Osteoblast (primary cell): ENCODE data around the gene SH2D4B. TPM values are rescaled to one million over a fixed set of nuclear protein-coding genes. Genes with fewer than 3 reads are reported as not detected.

Experiments
- DNase-seq: peaks from one replicate; pipeline ENCODE4 v3.0.0; 2011; ENCODE audit warnings: low spot score, mixed read lengths; ENCODE audit not compliant: insufficient read length; ENCODE audit errors: missing footprints
- H2AFZ ChIP-seq: 2 replicates; pipeline ENCODE4 v1.6.0; 2011; ENCODE audit warnings: mild to moderate bottlenecking, low read length
- H3K27ac ChIP-seq: 2 replicates; pipeline ENCODE4 v1.5.1; 2011; ENCODE audit warnings: mild to moderate bottlenecking, low read depth, low read length, moderate library complexity
- H3K27me3 ChIP-seq: 2 replicates; pipeline ENCODE4 v1.6.0; 2012; ENCODE audit warnings: mild to moderate bottlenecking, control low read depth, inconsistent platforms, low read length, moderate library complexity; ENCODE audit not compliant: insufficient read depth
- H3K36me3 ChIP-seq: 2 replicates; pipeline ENCODE4 v1.5.1; 2011; ENCODE audit warnings: mild to moderate bottlenecking, low read length, control low read depth, moderate library complexity; ENCODE audit not compliant: insufficient read depth
- H3K4me1 ChIP-seq: 2 replicates; pipeline ENCODE4 v1.5.1; 2011; ENCODE audit warnings: mild to moderate bottlenecking, low read length, control low read depth, moderate library complexity; ENCODE audit not compliant: insufficient read depth
- H3K4me2 ChIP-seq: 2 replicates; pipeline ENCODE4 v1.6.0; 2011; ENCODE audit warnings: mild to moderate bottlenecking, low read length; ENCODE audit not compliant: insufficient read depth
- H3K4me3 ChIP-seq: fragments of 200-600 bp; sonication (generic); 3 replicates; pipeline ENCODE4 v1.5.1; 2012; ENCODE audit warnings: mild to moderate bottlenecking, low read length, inconsistent platforms; ENCODE audit not compliant: insufficient read depth
- H3K79me2 ChIP-seq: 2 replicates; pipeline ENCODE4 v1.6.0; 2012; ENCODE audit warnings: mild to moderate bottlenecking, low read length, control low read depth, inconsistent platforms; ENCODE audit not compliant: insufficient read depth
- H3K9me3 ChIP-seq: 2 replicates; pipeline ENCODE4 v1.5.1; 2011; ENCODE audit warnings: low read depth, low read length, control low read depth
- H4K20me1 ChIP-seq: 2 replicates; pipeline ENCODE4 v1.6.0; 2012; ENCODE audit warnings: mild to moderate bottlenecking, low read length, control low read depth; ENCODE audit not compliant: insufficient read depth
- CTCF ChIP-seq: IDR thresholded peaks from 2 replicates; pipeline ENCODE4 v1.5.1; 2011; ENCODE audit warnings: mild to moderate bottlenecking, low read depth, low read length, moderate library complexity; ENCODE audit errors: extremely low read depth
- total RNA-seq: library from RNA; depleted of rRNA; stranded (reverse); fragments of >200 nt; gene quantifications from 2 replicates; pipeline ENCODE4 v1.2.3, GENCODE V29; 2012

The SH2D4B gene
- total RNA-seq, 1 donor: under 0.01 TPM

- Histone ChIP-seq H3K36me3 (no peaks in the 10 kb centered on the region), H3K4me2 (no peak overlapping the region), H3K27me3 (no peaks in the 10 kb centered on the region), H3K27ac (no peak overlapping the region), H3K4me1 (no peaks in the 10 kb centered on the region), H3K4me3 (no peak overlapping the region), H4K20me1 (no peaks in the 10 kb centered on the region), H3K79me2 (no peaks in the 10 kb centered on the region), H3K9me3 (no peaks in the 10 kb centered on the region), H2AFZ (no peak overlapping the region)
- no peak for TF ChIP-seq CTCF
- no peak for DNase-seq
Observed at GRCh38 chr10:80600256-80600655, 62.6 kb downstream of the SH2D4B start.

GRCh38 chr10:80602881-80603280 lies 65.2 kb downstream of the SH2D4B start:
- no peaks in the 10 kb centered on the region for H3K27me3 ChIP-seq
- H2AFZ ChIP-seq: no peak overlapping the region
- no peaks in the 10 kb centered on the region for H4K20me1 ChIP-seq
- no peaks in the 10 kb centered on the region for H3K36me3 ChIP-seq
- H3K4me2 ChIP-seq: no peak overlapping the region
- no peaks in the 10 kb centered on the region for H3K79me2 ChIP-seq
- no peak for DNase-seq
- H3K4me3 ChIP-seq: no peak overlapping the region
- no peak for TF ChIP-seq CTCF
- no peaks in the 10 kb centered on the region for H3K9me3 ChIP-seq
- no peak overlapping the region for H3K27ac ChIP-seq
- H3K4me1 ChIP-seq: no peaks in the 10 kb centered on the region

- DNase-seq: no peak
- Histone ChIP-seq H3K79me2 (no peaks in the 10 kb centered on the region), H3K4me1 (no peaks in the 10 kb centered on the region), H3K4me3 (no peak overlapping the region), H4K20me1 (no peaks in the 10 kb centered on the region), H2AFZ (no peak overlapping the region), H3K9me3 (no peaks in the 10 kb centered on the region), H3K27ac (no peak overlapping the region), H3K4me2 (no peak overlapping the region), H3K36me3 (no peaks in the 10 kb centered on the region), H3K27me3 (no peaks in the 10 kb centered on the region)
- TF ChIP-seq CTCF: no peak
Observed at GRCh38 chr10:80603516-80603915, 65.8 kb downstream of the SH2D4B start.

GRCh38 chr10:80608706-80609105 lies 71.0 kb downstream of the SH2D4B start:
- Histone ChIP-seq H3K27me3 (no peaks in the 10 kb centered on the region), H3K79me2 (no peaks in the 10 kb centered on the region), H4K20me1 (no peaks in the 10 kb centered on the region), H3K4me2 (no peak overlapping the region), H2AFZ (no peak overlapping the region), H3K36me3 (no peaks in the 10 kb centered on the region), H3K27ac (no peak overlapping the region), H3K4me1 (no peaks in the 10 kb centered on the region), H3K4me3 (no peak overlapping the region), H3K9me3 (no peaks in the 10 kb centered on the region)
- DNase-seq: no peak
- no peak for TF ChIP-seq CTCF
